OCI-LY1 (cell line): ENCODE measurements around the gene GTSE1.
A peak's percentile ranks its signal among the peaks of the same experiment; 100 is the strongest.

Experiments
- H2AFZ ChIP-seq: fragments of 200-600 bp; sonication (generic), shearing (Covaris generic); 2 replicates; pipeline ENCODE4 v1.6.0; 2014; ENCODE audit warnings: antibody characterized with exemption, mild to moderate bottlenecking, low read length
- H3F3A ChIP-seq: fragments of 200-600 bp; sonication (generic), shearing (Covaris generic); 2 replicates; pipeline ENCODE4 v1.6.0; 2014; ENCODE audit warnings: mild to moderate bottlenecking, antibody characterized with exemption, low read length, moderate library complexity; ENCODE audit not compliant: insufficient read depth
- H3K27ac ChIP-seq: fragments of 200-600 bp; sonication (generic); 2 replicates; pipeline ENCODE4 v1.5.1; 2014; ENCODE audit warnings: low read length, mixed run types, mild to moderate bottlenecking, low read depth; ENCODE audit not compliant: poor library complexity, severe bottlenecking
- H3K27me3 ChIP-seq: fragments of 200-600 bp; sonication (generic); 2 replicates; pipeline ENCODE4 v1.6.0; 2014; ENCODE audit warnings: antibody characterized with exemption, mild to moderate bottlenecking, low read length, moderate library complexity; ENCODE audit not compliant: insufficient read depth
- H3K36me3 ChIP-seq: fragments of 200-600 bp; sonication (generic); 2 replicates; pipeline ENCODE4 v1.6.1; 2014; ENCODE audit warnings: mild to moderate bottlenecking, antibody characterized with exemption, low read length, moderate library complexity, mixed read lengths; ENCODE audit not compliant: insufficient read depth
- H3K4me1 ChIP-seq: fragments of 200-600 bp; sonication (generic); 2 replicates; pipeline ENCODE4 v1.5.1; 2014; ENCODE audit warnings: mild to moderate bottlenecking, low read length, moderate library complexity; ENCODE audit not compliant: insufficient read depth, severe bottlenecking
- H3K4me2 ChIP-seq: fragments of 200-600 bp; sonication (generic), shearing (Covaris generic); 2 replicates; pipeline ENCODE4 v1.6.1; 2014; ENCODE audit warnings: low read length
- H3K4me3 ChIP-seq: fragments of 200-600 bp; sonication (generic); 2 replicates; pipeline ENCODE4 v1.5.1; 2014; ENCODE audit warnings: low read length, low read depth, mild to moderate bottlenecking, mixed read lengths; ENCODE audit not compliant: poor library complexity, severe bottlenecking
- H3K79me2 ChIP-seq: fragments of 200-600 bp; shearing (Covaris generic); 2 replicates; pipeline ENCODE4 v1.6.1; 2016; ENCODE audit warnings: mixed run types, low read length, mixed read lengths; ENCODE audit not compliant: insufficient read depth
- H3K9ac ChIP-seq: fragments of 200-600 bp; sonication (generic), shearing (Covaris generic); 2 replicates; pipeline ENCODE4 v1.6.1; 2014; ENCODE audit warnings: mild to moderate bottlenecking, low read length, mixed read lengths
- H3K9me2 ChIP-seq: fragments of 200-600 bp; sonication (generic), shearing (Covaris generic); 2 replicates; pipeline ENCODE4 v1.6.1; 2014; ENCODE audit warnings: low read depth, mild to moderate bottlenecking, low read length, mixed read lengths
- H3K9me3 ChIP-seq: fragments of 200-600 bp; shearing (Covaris generic); 2 replicates; pipeline ENCODE4 v1.6.1; 2014; ENCODE audit warnings: low read length, mixed read lengths
- H4K20me1 ChIP-seq: fragments of 200-600 bp; sonication (generic), shearing (Covaris generic); 2 replicates; pipeline ENCODE4 v1.6.0; 2016; ENCODE audit warnings: mild to moderate bottlenecking, low read length; ENCODE audit not compliant: insufficient read depth
- EZH2 ChIP-seq: fragments of 200-600 bp; sonication (generic), shearing (Covaris generic); IDR thresholded peaks from 2 replicates; pipeline ENCODE4 v1.8.0; 2017; ENCODE audit warnings: borderline replicate concordance, mixed run types, mild to moderate bottlenecking, antibody characterized with exemption, low read length, moderate library complexity, mixed read lengths
- TF ChIP-seq, protein P1 (sequence below): fragments of 200-600 bp; sonication (generic), shearing (Covaris generic); IDR thresholded peaks from 2 replicates; pipeline ENCODE4 v1.5.1; 2017; ENCODE audit warnings: mild to moderate bottlenecking, antibody characterized with exemption, low read length, moderate library complexity, mixed read lengths

Gene GTSE1

DNA sequence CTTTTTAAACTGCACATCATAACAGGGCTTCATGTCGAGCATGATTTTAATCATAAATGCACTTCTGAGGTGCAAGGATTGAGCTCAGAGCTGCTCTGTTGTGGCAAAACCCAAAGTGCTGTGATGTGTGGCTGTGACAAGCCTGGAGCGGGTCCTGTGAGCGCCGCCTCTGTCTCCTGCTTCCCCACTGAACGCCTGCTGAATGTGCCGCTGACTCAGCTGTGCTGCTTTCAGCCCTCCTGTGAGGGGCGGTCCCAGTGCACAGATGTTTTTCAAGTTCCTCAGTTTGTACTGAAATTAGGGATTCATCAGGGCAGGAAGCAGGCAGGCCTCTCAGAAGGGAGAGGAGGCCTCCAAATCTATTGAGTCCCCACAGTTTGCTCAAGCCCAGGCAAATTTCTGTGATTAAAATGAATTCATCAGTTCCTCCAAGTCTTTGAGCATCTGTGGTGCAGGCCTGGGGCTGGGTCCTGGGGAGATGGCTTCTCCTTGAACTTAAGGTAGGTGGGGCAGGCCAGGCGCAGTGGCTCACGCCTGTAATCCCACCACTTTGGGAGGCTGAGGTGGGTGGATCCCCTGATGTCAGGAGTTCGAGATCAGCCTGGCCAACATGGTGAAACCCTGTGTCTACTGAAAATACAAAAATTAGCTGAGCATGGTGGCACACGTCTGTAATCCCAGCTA lies 3.0 kb upstream of the GTSE1 start:
- Histone ChIP-seq H3K79me2 (peaks cover 8% of the 10 kb centered on the region), H3K4me2 (peak overlapping the region; percentile 18; the same call in 1 of the 2 replicates), H3K9me2 (no peaks in the 10 kb centered on the region), H3K36me3 (peaks cover 8% of the 10 kb centered on the region), H3K4me3 (no peak overlapping the region), H4K20me1 (no peaks in the 10 kb centered on the region), H3K9me3 (no peaks in the 10 kb centered on the region), H3K27me3 (no peaks in the 10 kb centered on the region), H3K27ac (peak overlapping the region; percentile 12), H3K4me1 (peaks cover 40% of the 10 kb centered on the region), H3K9ac (no peak overlapping the region; the same call in 1 of the 2 replicates), H3F3A (no peaks in the 10 kb centered on the region), H2AFZ (no peak overlapping the region)
- TF ChIP-seq EZH2: no peak
- TF ChIP-seq, protein P1, sequence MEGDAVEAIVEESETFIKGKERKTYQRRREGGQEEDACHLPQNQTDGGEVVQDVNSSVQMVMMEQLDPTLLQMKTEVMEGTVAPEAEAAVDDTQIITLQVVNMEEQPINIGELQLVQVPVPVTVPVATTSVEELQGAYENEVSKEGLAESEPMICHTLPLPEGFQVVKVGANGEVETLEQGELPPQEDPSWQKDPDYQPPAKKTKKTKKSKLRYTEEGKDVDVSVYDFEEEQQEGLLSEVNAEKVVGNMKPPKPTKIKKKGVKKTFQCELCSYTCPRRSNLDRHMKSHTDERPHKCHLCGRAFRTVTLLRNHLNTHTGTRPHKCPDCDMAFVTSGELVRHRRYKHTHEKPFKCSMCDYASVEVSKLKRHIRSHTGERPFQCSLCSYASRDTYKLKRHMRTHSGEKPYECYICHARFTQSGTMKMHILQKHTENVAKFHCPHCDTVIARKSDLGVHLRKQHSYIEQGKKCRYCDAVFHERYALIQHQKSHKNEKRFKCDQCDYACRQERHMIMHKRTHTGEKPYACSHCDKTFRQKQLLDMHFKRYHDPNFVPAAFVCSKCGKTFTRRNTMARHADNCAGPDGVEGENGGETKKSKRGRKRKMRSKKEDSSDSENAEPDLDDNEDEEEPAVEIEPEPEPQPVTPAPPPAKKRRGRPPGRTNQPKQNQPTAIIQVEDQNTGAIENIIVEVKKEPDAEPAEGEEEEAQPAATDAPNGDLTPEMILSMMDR: peak; percentile 6; the same call in 1 of the 2 replicates

DNA sequence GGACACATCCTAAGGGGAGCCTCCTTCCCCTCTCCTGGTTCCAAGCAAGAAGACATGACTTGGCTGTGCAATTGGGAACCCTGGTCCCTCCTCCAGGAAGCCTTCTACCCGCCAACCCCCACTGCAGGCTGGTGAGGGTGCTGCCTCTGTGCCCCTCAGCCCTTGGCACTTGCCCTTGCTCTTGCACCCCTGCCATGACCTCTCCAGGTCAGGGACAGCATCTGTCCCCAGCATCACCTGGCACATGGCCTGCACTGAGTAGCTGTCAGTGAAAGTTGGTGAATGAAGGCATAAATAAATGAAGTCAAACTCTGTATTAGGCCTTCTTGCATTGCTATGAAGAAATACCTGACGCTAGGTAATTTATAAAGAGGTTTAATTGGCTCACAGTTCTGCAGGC lies 1.9 kb upstream of the GTSE1 start:
- H3K27ac ChIP-seq: peak overlapping the region; percentile 72
- no peak overlapping the region for H3K4me2 ChIP-seq
- H4K20me1 ChIP-seq: no peaks in the 10 kb centered on the region
- peaks cover 17% of the 10 kb centered on the region for H3K36me3 ChIP-seq
- H3K27me3 ChIP-seq: no peaks in the 10 kb centered on the region
- H3K9ac ChIP-seq: no peak overlapping the region
- H3K4me1 ChIP-seq: peaks cover 45% of the 10 kb centered on the region
- H3K9me3 ChIP-seq: no peaks in the 10 kb centered on the region
- no peaks in the 10 kb centered on the region for H3F3A ChIP-seq
- H3K79me2 ChIP-seq: peaks cover 8% of the 10 kb centered on the region
- H2AFZ ChIP-seq: no peak overlapping the region
- H3K9me2 ChIP-seq: no peaks in the 10 kb centered on the region
- TF ChIP-seq, protein P1: no peak
- no peak for TF ChIP-seq EZH2
- no peak overlapping the region for H3K4me3 ChIP-seq

DNA sequence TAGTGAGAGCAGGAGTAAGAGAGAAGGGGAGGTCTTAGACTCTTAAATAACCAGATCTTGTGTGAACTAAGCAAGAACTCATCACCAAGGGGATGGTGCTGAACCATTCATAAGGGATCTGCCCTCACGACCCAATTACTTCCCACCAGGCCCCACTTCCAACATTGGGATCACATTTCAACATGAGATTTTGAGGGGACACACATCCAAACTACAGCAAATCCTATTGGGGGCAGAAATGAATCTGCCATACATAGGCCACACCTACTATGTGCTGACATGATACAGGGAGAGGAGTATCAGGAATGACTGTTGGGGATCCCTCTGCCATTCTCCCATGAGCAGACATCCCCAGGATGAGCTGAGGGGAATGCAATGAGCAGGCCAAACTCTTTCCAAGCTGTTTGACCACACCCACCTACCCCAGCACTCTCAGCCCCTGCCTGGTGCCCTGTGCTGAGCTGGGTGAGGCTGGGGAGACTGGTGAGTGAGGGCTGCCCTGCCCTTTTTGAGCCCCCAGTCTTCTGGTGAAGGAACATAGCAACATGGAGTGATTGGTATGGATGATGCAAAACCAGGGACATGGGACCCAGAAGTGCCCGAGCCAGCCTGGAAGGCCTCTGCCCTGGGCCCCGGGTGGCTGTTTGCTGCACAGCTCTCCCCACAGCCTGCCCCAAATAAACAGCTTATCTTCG lies 1.2 kb upstream of the GTSE1 start:
- H3K27me3 ChIP-seq: no peaks in the 10 kb centered on the region
- H3F3A ChIP-seq: no peaks in the 10 kb centered on the region
- no peaks in the 10 kb centered on the region for H4K20me1 ChIP-seq
- no peak overlapping the region for H2AFZ ChIP-seq
- TF ChIP-seq EZH2: no peak
- TF ChIP-seq, protein P1: no peak
- peak overlapping the region; percentile 72 for H3K27ac ChIP-seq
- H3K4me1 ChIP-seq: peaks cover 45% of the 10 kb centered on the region
- H3K4me2 ChIP-seq: peak overlapping the region; percentile 85
- peaks cover 8% of the 10 kb centered on the region for H3K79me2 ChIP-seq
- H3K9me3 ChIP-seq: no peaks in the 10 kb centered on the region
- peak overlapping the region; percentile 87 for H3K4me3 ChIP-seq
- H3K36me3 ChIP-seq: peaks cover 22% of the 10 kb centered on the region
- peak overlapping the region; percentile 79 for H3K9ac ChIP-seq
- no peaks in the 10 kb centered on the region for H3K9me2 ChIP-seq
